HL-60/S4 treated with retinoic acid at 250 ng/mL for 4 days and 3 days (cell line): ENCODE data around the gene BUB3.
"Not testable (repeated sequence)": the region's sequence is repeated elsewhere in the genome, so short reads cannot be mapped to it uniquely, and the experiment has no call there.

Source experiments
- in situ Hi-C: fragments of 300-500 bp; cut with MboI; formaldehyde crosslinking; loops from 2 replicates; pipeline ENCODE4 v1.7.0; 2022; ENCODE audit warnings: low sequenced_read_pairs

Gene BUB3

DNA sequence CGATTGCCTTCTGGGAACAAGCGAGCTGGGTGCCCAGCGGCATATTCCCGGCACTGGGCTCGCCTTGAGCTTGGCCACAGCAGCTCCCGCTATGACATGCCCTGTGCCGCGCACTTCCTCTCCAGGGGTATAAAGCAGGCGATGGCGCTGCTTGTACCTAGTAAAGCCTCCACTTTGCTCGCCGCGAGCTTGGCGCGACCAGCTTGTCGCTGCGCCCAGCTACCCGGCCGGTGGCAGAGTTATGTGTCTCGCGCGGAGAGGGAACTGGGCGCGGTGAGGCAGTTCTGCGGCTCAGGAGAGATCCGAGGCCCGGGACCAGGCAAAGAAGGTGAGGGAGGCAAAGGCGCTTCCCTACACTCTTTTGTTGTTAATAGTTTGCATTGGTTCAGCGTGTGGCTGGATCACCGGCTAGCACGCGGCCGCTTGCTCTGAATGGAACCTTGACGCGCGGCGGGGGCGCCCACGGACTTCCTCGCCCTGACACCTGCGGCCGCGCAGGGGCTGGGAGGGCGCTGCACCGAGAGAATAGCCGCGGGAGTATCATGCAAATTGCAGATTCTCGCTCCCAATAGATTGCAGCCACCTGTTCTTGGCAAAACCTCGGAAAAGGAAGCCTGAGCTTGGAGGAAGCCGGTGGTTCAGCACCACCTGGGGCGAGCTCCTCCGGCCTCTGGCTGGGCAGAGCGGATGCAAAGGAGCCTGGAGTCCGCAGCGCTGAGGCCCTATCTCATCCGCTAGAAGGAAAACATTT is 3.0 kb upstream of the BUB3 start:
- in situ Hi-C loops = no loop called here

DNA sequence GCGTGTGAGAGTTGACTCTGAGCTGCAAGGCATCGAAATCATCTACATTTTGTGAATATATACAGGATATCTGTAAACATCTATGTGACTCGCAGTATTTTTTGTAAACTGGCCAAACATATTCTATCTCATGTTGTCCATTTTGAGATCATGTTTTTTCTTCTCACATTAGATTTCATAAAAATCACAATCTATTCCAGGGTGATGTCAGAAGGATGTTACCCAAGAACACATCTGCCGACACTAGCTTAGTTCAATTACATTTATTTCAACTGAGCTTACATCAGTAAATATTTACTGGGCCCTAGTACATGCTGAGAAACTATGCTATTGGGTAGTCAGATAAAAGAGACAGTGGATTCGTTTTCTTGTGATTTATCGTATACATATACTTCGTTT is 2.5 kb upstream of the BUB3 start:
- in situ Hi-C loops = no loop called here

DNA sequence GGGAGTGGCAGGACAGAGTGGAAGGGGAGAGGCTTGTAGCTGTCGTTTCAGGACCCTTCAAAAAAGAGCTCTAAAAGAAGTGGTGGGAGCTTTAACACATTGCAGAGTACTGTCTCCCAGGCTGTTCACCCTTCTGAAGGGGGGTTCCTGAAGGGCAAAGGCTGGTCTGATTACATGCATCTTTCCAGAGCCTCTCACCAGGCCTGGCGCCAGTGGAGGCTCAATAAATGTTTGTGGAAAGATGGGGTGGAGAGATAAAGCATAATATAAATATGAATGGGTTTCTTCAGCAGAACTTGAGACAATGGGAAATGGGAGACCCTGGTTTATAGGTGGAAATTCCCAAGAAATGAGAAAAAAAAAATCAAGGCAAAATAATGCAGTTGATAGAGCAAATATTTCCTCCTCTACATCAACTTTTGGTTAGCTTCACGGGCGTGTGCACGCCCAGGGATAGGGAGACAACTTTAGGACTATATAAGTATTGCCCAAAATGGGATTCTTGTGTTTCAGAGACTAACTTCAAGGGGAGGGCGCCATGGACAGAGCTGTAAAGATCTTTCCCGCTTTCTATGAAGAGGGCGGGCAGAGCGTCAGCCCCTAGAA is 613 bp upstream of the BUB3 start:
- in situ Hi-C loops = no loop called here

DNA sequence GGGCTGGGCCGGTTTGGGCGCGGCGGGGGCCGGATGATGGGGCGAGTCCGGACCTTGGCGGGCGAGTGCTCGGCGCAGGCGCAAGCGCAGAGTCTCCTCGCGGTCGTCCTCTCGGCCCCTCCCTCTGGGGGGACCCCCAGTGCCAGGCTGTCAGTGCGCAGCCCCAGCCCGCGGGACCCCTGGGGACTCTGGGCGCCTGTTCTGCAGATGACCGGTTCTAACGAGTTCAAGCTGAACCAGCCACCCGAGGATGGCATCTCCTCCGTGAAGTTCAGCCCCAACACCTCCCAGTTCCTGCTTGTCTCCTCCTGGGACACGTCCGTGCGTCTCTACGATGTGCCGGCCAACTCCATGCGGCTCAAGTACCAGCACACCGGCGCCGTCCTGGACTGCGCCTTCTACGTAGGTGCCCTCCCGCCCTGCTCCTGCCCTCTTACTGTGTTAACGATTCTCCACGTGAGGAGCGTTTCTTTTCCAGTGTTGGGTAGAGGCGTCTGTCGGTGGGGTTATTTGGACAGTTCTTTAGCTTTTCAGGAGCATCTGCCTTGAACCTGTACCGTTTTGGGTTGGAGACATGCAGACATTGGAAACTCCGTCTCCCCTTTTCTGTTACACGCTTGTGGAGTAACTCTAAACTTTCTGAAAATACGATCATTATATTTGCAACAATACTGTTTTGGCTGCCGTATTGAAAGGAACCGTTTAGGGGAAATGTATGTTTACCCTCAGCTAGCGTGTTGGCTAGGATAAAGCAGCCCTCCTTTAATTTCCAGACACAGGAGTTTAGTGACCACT is 706 bp downstream of the BUB3 start:
- in situ Hi-C loops = no loop called here

DNA sequence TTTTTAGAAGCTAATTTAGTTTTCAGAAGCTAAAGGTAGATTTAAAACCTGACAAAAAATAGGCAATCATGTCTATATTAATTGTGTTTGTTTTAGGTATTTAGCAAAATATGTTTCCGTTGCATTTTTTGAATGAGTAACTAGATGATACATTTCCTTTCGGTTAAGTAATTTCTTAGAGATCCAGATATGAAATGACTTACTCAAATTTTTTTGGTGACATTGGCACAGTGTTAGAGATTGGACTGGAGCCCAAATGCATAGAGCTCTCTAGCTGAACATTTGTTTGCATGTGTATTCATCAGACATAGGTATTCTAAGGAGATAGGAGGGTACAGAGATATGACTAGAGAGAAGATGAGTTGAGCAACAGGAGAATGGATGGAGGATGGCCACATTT is 1.9 kb downstream of the BUB3 start:
- in situ Hi-C loops = no loop called here

DNA sequence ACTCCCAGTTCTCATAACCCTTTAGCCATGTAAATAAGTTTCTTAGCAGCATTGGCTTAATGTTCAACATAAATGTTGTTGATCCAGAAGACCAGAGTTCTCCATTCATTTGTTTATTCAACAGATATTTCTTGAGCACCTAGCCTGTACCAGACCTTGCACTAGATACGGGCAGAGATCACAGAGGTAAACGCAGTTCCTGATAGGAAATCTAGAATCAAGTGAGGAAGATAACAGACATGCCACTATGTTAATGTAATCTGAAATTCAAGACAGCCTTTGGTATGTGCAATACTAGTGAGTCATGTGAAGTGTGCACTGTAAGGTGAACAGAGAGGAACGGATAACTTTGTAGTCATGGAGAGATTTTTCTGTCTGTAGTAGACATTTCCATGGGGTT is 3.0 kb downstream of the BUB3 start:
- in situ Hi-C loops = no loop called here

DNA sequence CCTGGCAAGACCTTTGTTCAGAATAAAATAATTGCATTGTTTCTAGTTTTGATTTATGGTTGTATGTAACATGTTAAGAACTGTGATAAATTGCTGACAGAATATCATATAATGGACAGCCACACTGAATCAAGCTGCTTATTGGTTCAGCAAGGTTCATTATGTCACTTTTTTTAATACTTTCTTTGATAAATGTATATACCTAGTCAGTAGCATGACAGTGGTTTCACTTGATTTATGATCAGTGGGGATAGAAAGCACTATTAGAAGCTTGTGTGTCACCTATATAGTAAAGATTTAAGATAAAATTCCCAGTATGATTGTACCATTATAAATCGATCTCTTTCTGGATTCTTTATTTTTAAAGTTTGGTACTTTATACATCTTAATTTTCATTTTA is 4.5 kb downstream of the BUB3 start:
- in situ Hi-C loops = no loop called here

DNA sequence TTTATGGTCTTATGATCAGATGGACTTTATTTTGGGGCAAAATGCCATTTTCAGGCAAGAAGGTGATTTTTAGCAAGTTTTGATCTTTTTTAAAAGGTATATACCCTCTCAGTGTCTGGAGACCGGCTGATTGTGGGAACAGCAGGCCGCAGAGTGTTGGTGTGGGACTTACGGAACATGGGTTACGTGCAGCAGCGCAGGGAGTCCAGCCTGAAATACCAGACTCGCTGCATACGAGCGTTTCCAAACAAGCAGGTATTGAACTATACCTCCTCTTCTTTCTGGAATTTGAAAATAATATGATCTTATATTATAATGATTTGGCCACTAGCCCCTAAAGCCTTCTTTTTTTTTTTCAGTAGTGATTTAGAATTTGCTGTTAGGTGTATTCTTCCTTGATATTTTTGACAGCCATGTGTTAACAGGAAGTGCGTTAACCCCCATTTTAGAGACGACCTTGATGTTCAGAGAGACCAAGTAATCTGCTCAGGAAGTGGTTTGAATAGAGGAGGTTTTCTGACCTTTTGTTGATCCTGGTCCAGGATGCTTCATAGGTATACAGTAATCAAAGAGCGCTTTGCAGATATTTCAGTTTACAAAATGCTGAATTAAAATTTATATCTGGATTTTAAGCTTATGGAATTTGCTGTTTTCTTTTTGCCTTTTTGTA is 6.2 kb downstream of the BUB3 start:
- in situ Hi-C loops = no loop called here

DNA sequence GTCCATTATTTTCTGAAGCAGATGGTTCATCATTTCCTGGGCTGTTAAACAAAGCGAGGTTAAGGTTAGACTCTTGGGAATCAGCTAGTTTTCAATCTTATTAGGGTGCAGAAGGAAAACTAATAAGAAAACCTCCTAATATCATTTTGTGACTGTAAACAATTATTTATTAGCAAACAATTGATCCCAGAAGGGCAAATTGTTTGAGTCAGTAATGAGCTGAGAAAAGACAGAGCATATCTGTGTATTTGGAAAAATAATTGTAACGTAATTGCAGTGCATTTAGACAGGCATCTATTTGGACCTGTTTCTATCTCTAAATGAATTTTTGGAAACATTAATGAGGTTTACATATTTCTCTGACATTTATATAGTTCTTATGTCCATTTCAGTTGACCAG is 10.1 kb downstream of the BUB3 start:
- in situ Hi-C loops = no loop called here

DNA sequence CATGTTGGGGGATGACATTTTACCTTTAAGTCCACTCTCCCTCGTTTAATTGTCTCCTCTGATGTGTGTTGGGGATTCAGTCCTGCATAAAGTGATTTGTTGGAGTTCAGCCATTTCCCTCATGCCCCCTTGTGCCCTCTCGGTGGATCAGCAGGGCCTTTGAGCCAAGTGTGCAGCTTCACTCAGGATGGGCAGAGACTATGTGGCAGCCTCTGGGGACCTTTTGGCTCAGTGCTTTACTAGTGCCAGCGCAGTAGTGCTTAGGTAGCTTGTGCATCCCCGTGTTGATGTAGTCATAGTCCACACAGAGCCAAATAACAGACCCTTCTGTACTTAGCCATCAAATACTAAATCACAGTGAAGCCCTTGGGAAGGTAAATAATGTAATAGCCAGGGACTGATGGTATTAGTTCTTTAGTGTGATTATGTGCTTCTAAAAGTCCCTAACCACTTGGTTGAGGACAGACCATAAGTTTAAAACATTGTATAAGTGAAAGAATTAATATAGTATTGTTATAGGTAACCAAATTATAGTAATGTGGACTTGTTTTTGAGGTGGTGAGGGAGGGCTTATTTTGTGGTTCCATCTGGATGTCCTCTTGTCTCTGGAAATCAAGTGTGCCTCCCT is 11.4 kb downstream of the BUB3 start:
- in situ Hi-C loops = no loop called here

DNA sequence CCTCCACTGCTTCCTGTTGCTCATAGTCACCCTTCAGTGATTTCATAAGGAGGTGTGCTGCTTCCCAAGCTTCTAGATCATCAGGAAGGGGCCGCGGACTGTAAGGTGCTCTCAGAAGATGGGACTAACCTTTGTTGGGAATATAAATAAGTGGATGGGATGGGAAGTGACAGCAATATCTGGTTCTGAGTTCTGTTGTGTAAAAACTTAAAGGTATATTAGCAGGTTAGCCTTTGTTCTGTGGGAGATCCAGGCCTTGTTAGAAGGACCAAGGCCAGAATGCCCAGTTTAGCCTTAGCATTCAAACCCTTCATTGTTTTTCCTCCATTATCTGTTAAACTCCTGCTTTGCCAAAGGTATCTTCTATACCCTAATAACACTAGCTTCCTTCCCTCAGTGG is 12.4 kb downstream of the BUB3 start:
- in situ Hi-C loops = no loop called here

DNA sequence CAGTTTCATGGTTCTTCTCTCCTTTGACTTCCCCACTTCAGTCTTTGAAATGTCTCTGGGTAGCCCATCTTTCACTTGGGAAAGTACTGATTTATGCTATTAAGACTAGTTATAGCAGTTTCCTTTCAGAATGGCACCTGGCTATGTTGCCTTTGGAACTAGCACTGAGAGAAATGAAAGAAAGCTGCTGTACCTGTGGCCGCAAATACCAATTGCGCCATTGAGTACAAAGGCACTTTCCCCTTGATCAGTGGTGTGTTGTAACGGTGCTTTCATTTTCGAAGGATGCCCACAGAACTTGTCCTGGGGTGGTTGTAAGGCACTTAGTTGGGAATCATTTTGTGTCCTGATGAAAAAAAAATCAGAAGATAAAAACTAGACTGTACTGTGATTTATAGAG is 16.8 kb downstream of the BUB3 start:
- in situ Hi-C loops = no loop called here

DNA sequence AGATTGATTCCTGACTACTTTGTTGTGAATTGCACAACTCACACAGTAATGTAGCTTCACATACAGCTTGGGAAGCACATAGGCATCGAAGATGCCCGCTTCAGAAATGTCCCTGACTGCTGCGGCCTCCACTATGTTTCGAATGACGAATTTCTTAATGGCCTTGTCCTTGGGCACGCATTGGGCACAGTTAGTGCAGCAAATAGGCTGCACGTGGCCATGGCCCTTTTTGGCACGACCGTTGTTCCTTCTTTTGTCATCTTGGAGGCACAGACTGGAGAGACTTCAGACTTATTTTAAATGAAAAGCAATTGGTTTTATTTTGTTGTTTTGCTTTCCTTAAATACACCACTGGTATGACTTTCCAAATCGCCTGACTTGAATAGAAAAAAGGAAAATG is 17.4 kb downstream of the BUB3 start:
- in situ Hi-C loops = not testable (repeated sequence)

DNA sequence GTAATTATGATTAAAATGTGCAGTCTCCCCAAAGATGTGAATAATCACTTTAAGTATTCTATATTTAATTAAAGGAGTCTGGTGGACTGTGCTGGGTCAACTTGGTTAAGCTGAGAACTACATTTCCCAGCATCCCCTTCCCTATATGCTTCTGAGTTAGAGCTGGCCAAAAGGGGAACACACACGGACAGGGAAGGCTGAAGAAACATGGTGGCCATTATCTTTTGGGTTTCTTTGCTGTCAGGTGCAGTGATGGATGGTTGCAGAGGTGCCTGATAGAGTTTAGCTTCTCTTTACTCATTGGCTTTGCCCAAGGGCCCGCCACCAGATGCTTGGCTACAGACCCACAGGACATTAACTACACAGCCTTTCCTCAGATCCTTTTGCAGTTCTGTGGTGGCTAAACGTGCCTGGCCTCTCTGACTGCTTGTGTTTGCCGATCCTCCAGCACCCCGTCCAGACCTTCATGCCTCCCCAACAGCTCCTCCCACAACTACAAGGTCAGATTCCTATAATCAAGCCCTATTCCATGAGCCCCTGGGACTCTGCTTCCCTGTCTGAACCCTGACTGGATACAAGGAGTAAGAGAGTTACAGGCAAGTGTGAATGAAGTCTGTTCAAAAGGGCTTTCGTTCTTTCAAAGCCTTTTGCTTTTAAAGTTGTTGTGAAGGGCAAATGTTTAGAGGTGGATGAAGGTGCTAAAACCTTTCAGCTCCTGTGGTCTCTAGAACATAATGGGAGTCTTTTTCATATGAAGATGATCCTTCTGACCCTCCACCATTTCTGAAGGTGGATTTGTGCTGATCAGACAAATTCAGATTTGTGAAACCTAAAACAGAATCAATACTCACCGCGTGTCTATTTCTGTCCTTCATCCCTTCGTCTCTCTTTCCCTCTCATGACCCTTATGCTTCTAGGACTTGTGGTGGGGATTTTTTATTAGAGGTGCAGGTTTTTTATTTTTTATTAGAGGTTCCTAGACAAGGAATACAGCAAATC is 21.5 kb downstream of the BUB3 start:
- in situ Hi-C loops = no loop called here

DNA sequence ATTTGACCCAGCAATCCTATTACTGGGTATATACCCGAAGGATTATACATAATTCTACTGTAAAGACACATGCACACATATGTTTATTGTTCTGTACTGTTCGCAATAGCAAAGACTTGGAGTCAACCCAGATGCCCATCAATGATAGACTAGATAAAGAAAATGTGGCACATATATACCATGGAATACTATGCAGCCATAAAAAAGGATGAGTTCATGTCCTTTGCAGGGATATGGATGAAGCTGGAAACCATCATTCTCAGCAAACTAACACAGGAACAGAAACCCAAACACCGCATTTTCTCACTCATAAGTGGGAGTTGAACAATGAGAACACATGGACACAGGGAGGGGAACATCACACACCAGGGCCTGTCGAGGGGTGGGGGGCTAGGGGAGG is 24.2 kb downstream of the BUB3 start:
- in situ Hi-C loops = not testable (repeated sequence)

DNA sequence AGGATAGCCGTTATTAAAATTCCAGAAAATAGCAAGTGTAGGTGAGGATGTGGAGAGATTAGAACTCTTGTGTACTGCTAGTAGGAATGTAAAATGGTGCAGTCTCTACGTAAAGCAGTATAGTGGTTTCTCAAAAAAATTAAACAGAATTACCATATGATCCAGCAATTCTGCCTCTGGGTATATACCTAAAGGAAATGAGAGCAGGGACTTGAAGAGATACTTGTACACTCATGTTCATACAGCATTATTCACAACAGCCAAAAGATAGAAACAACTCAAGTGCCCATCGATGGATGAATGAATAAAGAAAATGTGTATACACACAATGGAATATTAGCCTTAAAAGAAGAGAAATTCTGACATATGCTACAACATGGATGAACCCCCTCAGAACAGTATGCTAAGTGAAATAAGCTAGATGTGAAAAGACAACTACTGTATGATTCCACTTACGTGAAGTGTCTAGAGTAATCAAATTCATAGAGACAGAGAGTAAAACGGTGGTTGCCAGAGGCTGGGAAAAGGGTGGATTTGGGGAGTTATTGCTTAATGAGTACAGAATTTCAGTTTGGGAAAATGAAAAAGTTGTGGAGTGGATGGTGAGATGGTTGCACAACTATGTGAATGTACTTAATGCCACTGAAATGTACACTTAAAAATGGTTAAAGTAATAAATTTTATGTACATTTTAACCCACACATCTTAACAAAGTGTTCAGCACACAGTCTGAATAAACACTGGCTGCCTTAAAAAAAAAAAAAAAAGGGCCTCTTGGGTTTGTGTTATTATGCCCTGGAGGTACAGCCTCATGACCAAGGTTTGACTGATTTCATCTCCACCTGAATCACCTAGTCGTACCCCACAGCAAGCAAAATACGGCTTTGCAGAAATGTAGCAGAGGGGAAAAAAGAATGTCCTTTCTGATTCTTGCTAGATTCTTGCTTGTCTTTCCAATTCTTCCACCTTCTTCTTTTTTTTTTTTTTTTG is 26.2 kb downstream of the BUB3 start:
- in situ Hi-C loops = no loop called here

DNA sequence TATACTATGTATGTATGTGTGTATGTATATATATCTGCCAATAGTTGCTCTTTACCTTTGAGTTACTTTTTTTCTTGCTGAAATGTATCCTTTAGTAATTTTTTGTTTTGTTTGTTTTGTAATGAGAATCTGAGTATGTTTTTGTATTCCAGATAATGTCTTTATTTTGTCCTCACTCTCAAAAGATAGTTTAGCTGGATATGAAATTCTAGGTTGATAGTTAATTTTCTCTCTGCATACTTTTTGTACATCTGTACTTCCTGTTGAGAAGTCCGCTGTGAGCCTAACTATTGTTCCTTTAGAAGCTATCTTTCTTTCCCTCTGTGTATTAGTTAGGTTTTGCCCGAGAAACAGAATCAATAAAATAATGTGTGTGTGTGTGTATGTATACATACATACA is 29.5 kb downstream of the BUB3 start:
- in situ Hi-C loops = no loop called here

DNA sequence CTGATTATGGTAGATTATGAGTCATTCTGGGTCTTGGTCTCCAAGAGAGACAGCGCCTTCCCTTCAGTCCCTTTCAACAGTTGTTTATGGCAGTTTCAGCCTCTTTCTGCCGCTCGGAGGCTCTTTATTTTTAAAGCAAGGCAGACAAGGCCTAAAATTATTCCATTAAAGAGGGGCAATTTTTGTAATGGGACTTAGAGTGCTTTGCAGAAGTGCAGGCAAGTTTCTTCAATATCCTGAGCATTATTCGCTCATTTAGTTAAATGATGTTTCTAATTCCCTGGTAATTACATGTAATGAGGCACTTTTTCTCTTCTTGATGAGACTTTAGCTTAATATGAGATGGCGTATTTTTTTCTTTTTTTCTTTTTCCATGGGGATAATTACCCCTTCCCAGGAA is 33.6 kb downstream of the BUB3 start:
- in situ Hi-C loops = no loop called here

DNA sequence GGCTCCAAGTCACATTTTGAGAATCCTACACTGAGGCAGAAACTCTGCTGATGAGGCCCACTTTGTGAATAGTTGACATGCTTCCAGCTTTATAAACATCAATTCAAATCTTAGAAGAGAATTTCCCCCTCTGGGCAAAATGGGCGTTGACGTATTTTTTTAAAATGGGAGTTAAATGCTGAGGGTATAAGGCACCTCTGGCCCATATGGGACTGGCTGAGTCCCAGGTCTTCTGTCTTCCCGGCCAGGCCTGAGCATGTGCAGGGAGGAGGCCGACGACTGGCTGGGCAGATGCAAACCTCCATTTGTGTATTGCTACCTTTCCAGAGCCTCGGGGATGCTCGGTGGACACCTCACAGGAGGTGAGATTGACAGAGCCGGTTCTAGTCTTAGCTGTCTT is 37.7 kb downstream of the BUB3 start:
- in situ Hi-C loops = no loop called here
